Colonic mucosa (tissue), 4 donors: ENCODE results near the gene VAMP5. TPM values are rescaled to one million over a fixed set of nuclear protein-coding genes. Genes with fewer than 3 reads are reported as not detected.
"Not testable (repeated sequence)": the region's sequence is repeated elsewhere in the genome, so short reads cannot be mapped to it uniquely, and the experiment has no call there.

ENCODE experiments used
- DNase-seq: peaks from one replicate; pipeline ENCODE4 v3.0.0-alpha.2; 2020
- H3K27ac ChIP-seq: fragments of 200-600 bp; one replicate; pipeline ENCODE4 v1.8.0; 2021
- H3K27me3 ChIP-seq: fragments of 200-600 bp; one replicate; pipeline ENCODE4 v1.8.0; 2021
- H3K36me3 ChIP-seq: fragments of 200-600 bp; one replicate; pipeline ENCODE4 v1.8.0; 2021
- H3K4me1 ChIP-seq: fragments of 200-600 bp; one replicate; pipeline ENCODE4 v1.8.0; 2021; ENCODE audit warnings: mild to moderate bottlenecking
- H3K4me3 ChIP-seq: fragments of 200-600 bp; one replicate; pipeline ENCODE4 v1.8.0; 2021
- H3K9ac ChIP-seq, 2 donors: one replicate each; pipeline ENCODE4 v1.7.0; 2013; ENCODE audit warnings: control low read depth in 2 of 2, low read depth in 2 of 2, low read length in 2 of 2
- H3K9me3 ChIP-seq: fragments of 200-600 bp; one replicate; pipeline ENCODE4 v1.8.0; 2021
- CTCF ChIP-seq: fragments of 200-600 bp; IDR thresholded peaks from one replicate; pipeline ENCODE4 v1.8.0; 2022; ENCODE audit warnings: antibody characterized with exemption, mild to moderate bottlenecking
- intact Hi-C: fragments of 100-400 bp; cut with DNase I; formaldehyde crosslinking; loops from one replicate; pipeline ENCODE4 v1.14.1; 2022
- total RNA-seq, 2 donors: library from RNA; stranded (reverse); fragmentation: NEBNext Ultra II Directional in 1 of 2; extraction: Animal tissue kit (Norgen Biotek cat#: 25700) in 1 of 2; gene quantifications; one replicate each; pipeline ENCODE4 v1.2.1, GENCODE V29; 2021
- donor health status: healthy.
- donor health status: DM: no; HTN: no; CAD: no.
- donor health status: DM: no; HTN: no; CAD: no.

VAMP5 gene
- total RNA-seq, 2 donors from 2014 or later: 14.0 to 16.9 TPM

- intact Hi-C loops: no loop called here
- Histone ChIP-seq H3K4me1 (peaks cover 4% of the 10 kb centered on the region), H3K9me3 (no peaks in the 10 kb centered on the region), H3K27ac (peak within 1 kb of the TSS; percentile 84), H3K27me3 (no peaks in the 10 kb centered on the region), H3K36me3 (no peaks in the 10 kb centered on the region), H3K4me3 (peak within 1 kb of the TSS; percentile 80), H3K9ac (peak within 1 kb of the TSS; percentile 70 to 90)
- DNase-seq: peak; percentile 92
- TF ChIP-seq CTCF: peak; percentile 26
These were observed 18.4 kb downstream of the VAMP5 start, which contains the start of gene TMEM150A for GRCh38 chr2:85602476-85603234. Gene TMEM150A, minus strand, starts transcription at chr2:85602698. Its CDS starts 750 bp downstream, at chr2:85601948.

- H3K4me3 ChIP-seq, DNase-seq, H3K9me3 ChIP-seq, H3K4me1 ChIP-seq, intact Hi-C loops, H3K36me3 ChIP-seq, H3K27me3 ChIP-seq, H3K9ac ChIP-seq, H3K27ac ChIP-seq: not testable (repeated sequence)
These were observed 19.9 kb downstream of the VAMP5 start for GRCh38 chr2:85604133-85604444.

GRCh38 chr2:85604568-85605339, 20.5 kb downstream of the VAMP5 start:
- H3K27me3 ChIP-seq: no peaks in the 10 kb centered on the region
- DNase-seq: no peak
- TF ChIP-seq CTCF: no peak
- no peak overlapping the region for H3K9ac ChIP-seq
- no peaks in the 10 kb centered on the region for H3K36me3 ChIP-seq
- intact Hi-C loops: no loop called here
- peaks cover 4% of the 10 kb centered on the region for H3K4me1 ChIP-seq
- H3K4me3 ChIP-seq: no peak overlapping the region
- H3K9me3 ChIP-seq: no peaks in the 10 kb centered on the region
- no peak overlapping the region for H3K27ac ChIP-seq

- DNase-seq: no peak
- Histone ChIP-seq H3K9me3 (no peaks in the 10 kb centered on the region), H3K27ac (no peak overlapping the region), H3K4me1 (peaks cover 4% of the 10 kb centered on the region), H3K9ac (no peak overlapping the region), H3K4me3 (no peak overlapping the region), H3K36me3 (no peaks in the 10 kb centered on the region), H3K27me3 (no peaks in the 10 kb centered on the region)
- no peak for TF ChIP-seq CTCF
- intact Hi-C loops: no loop called here
These were observed 21.3 kb downstream of the VAMP5 start for GRCh38 chr2:85605406-85606115.

- no peak overlapping the region for H3K27ac ChIP-seq
- H3K9ac ChIP-seq: no peak overlapping the region
- H3K27me3 ChIP-seq: no peaks in the 10 kb centered on the region
- TF ChIP-seq CTCF: no peak
- DNase-seq: no peak
- no peak overlapping the region for H3K4me3 ChIP-seq
- H3K36me3 ChIP-seq: no peaks in the 10 kb centered on the region
- peaks cover 6% of the 10 kb centered on the region for H3K4me1 ChIP-seq
- H3K9me3 ChIP-seq: no peaks in the 10 kb centered on the region
- intact Hi-C loops: no loop called here
These were observed 21.9 kb downstream of the VAMP5 start for GRCh38 chr2:85606116-85606455.
